B cell (primary cell): ENCODE results near the gene ABCA2. TPM values are rescaled to one million over a fixed set of nuclear protein-coding genes. Genes with fewer than 3 reads are reported as not detected.

Experiments used
- ATAC-seq: fragments of 200-7000 bp; cut with Tn5 transposase; one replicate; pipeline ENCODE4 v1.10.0; 2021; ENCODE audit warnings: low read depth, mild to moderate bottlenecking, moderate number of reproducible peaks, moderate library complexity
- CTCF ChIA-PET: fragments of 350-600 bp; sonication (Branson Sonifier 250); formaldehyde crosslinking; loops from one replicate; lab custom pipeline; 2021; ENCODE audit warnings: antibody characterized with exemption, inconsistent platforms; lab: Charles Lee
- POLR2A ChIA-PET: fragments of 350-600 bp; sonication (Branson Sonifier 250); formaldehyde crosslinking; loops from one replicate; lab custom pipeline; 2021; ENCODE audit warnings: antibody characterized with exemption; lab: Charles Lee
- DNase-seq: peaks from one replicate; pipeline ENCODE4 v3.0.0; 2013
- H2AFZ ChIP-seq: 2 replicates; pipeline ENCODE4 v1.6.1; 2012; ENCODE audit warnings: mild to moderate bottlenecking, low read depth, low read length; ENCODE audit not compliant: insufficient read depth, poor library complexity, severe bottlenecking
- H3K27ac ChIP-seq, 2 donors: 1 replicate in 1 of 2; 2 replicates in 1 of 2; pipeline ENCODE4 v1.5.1; 2012 to 2013; ENCODE audit warnings: low read length in 2 of 2, mild to moderate bottlenecking in 2 of 2, moderate library complexity in 1 of 2
- H3K27me3 ChIP-seq, 4 experiments: fragments of 200-600 bp in 1 of 4; sonication (generic) in 1 of 4; replicated peaks in 1 of 4; 1 replicate in 2 of 4; 2 replicates in 2 of 4; pipeline versions ENCODE4 v1.6.1 to v1.7.0; 2013 to 2016; ENCODE audit warnings: low read length in 3 of 4, mild to moderate bottlenecking in 2 of 4, mixed read lengths in 1 of 4, moderate library complexity in 1 of 4; ENCODE audit not compliant: insufficient read depth in 4 of 4, control insufficient read depth in 3 of 4; ENCODE audit errors: control extremely low read depth in 1 of 4
- H3K36me3 ChIP-seq, 2 experiments: replicated peaks in 1 of 2; 1 replicate in 1 of 2; 2 replicates in 1 of 2; pipeline versions ENCODE4 v1.6.1 to v1.7.1; 2013; ENCODE audit warnings: low read length in 1 of 2; ENCODE audit not compliant: insufficient read depth in 2 of 2, control insufficient read depth in 1 of 2; ENCODE audit errors: control extremely low read depth in 1 of 2, extremely low read depth in 1 of 2
- H3K4me1 ChIP-seq, 2 donors: fragments of 200-600 bp in 1 of 2; sonication (generic) in 1 of 2; 1 replicate in 1 of 2; 2 replicates in 1 of 2; pipeline versions ENCODE4 v1.5.1 to v1.6.1; 2013 to 2017; ENCODE audit warnings: low read length in 2 of 2; ENCODE audit not compliant: control insufficient read depth in 2 of 2, insufficient read depth in 2 of 2
- H3K4me2 ChIP-seq: replicated peaks from 2 replicates; pipeline ENCODE3; 2012; ENCODE audit warnings: mild to moderate bottlenecking, low read depth, low read length; ENCODE audit not compliant: poor library complexity, severe bottlenecking
- H3K4me3 ChIP-seq, 5 experiments: fragments of 200-600 bp in 1 of 5; sonication (generic) in 1 of 5; 1 replicate in 3 of 5; 2 replicates in 2 of 5; pipeline versions ENCODE4 v1.5.1 to v1.7.0; 2011 to 2016; ENCODE audit warnings: low read length in 4 of 5, mild to moderate bottlenecking in 4 of 5, low read depth in 2 of 5, control low read depth in 1 of 5, moderate library complexity in 1 of 5; ENCODE audit not compliant: insufficient read depth in 1 of 5; ENCODE audit errors: control extremely low read depth in 1 of 5, extremely low read depth in 1 of 5
- H3K79me2 ChIP-seq: fragments of 200-600 bp; sonication (generic); one replicate; pipeline ENCODE4 v1.6.0; 2016; ENCODE audit warnings: low read length; ENCODE audit not compliant: control insufficient read depth, insufficient read depth
- H3K9ac ChIP-seq: fragments of 200-600 bp; sonication (generic); 2 replicates; pipeline ENCODE4 v1.6.1; 2017; ENCODE audit warnings: mild to moderate bottlenecking, low read length, moderate library complexity
- H3K9me3 ChIP-seq, 3 donors: one replicate each; pipeline versions ENCODE4 v1.6.1 to v1.7.1; 2013; ENCODE audit warnings: low read length in 2 of 3; ENCODE audit not compliant: control insufficient read depth in 2 of 3, insufficient read depth in 1 of 3; ENCODE audit errors: control extremely low read depth in 1 of 3
- H4K20me1 ChIP-seq: 2 replicates; pipeline ENCODE4 v1.6.0; 2012; ENCODE audit warnings: mild to moderate bottlenecking, low read length; ENCODE audit not compliant: insufficient read depth, control insufficient read depth, poor library complexity, severe bottlenecking
- H3K27ac Mint-ChIP-seq: one replicate; pipeline ENCODE4 v1.8.0; 2021; ENCODE audit warnings: mixed read lengths
- H3K27me3 Mint-ChIP-seq: one replicate; pipeline ENCODE4 v1.8.0; 2021; ENCODE audit warnings: mixed read lengths
- H3K4me1 Mint-ChIP-seq: one replicate; pipeline ENCODE4 v1.8.0; 2021; ENCODE audit warnings: mixed read lengths
- H3K4me3 Mint-ChIP-seq: one replicate; pipeline ENCODE4 v1.8.0; 2021; ENCODE audit warnings: mixed read lengths
- H3K9me3 Mint-ChIP-seq: one replicate; pipeline ENCODE4 v1.8.0; 2022; ENCODE audit warnings: mixed read lengths; ENCODE audit not compliant: insufficient read depth
- CTCF ChIP-seq: fragments of 200-600 bp; IDR thresholded peaks from one replicate; pipeline ENCODE4 v1.8.0; 2022; ENCODE audit warnings: antibody characterized with exemption, mild to moderate bottlenecking
- EZH2 ChIP-seq: IDR thresholded peaks from 2 replicates; pipeline ENCODE4 v1.6.1; 2012; ENCODE audit warnings: borderline replicate concordance, low read depth, mild to moderate bottlenecking, moderate library complexity, low read length; ENCODE audit not compliant: insufficient read depth, poor library complexity, severe bottlenecking
- WGBS: methylation state at CpG from one replicate; pipeline ENCODE4 v1.1.5; 2013; ENCODE audit warnings: missing lambda C conversion rate; ENCODE audit not compliant: insufficient coverage; 5-methylcytosine and 5-hydroxymethylcytosine counted together
- intact Hi-C: fragments of 100-400 bp; cut with micrococcal nuclease; formaldehyde crosslinking; loops from one replicate; pipeline ENCODE4 v1.10.0; 2022
- polyA plus RNA-seq: library from polyadenylated mRNA; depleted of rRNA; stranded (reverse); fragments of >200 nt; gene quantifications from 2 replicates; pipeline ENCODE4 v1.2.3, GENCODE V29; 2012
- total RNA-seq, 2 donors: library from RNA; stranded (reverse); fragments of 120-200 nt in 1 of 2; gene quantifications; 1 replicate in 1 of 2; 2 replicates in 1 of 2; pipeline versions ENCODE4 v1.2.3 to v1.2.4, GENCODE V29; 2013 to 2022

Gene ABCA2
- total and polyA plus RNA-seq, 2 donors (not counting 1 experiment from before 2014, with no cell fraction given): 30.7 to 61.1 TPM

- no peak overlapping the region for H3K4me3 Mint-ChIP-seq
- CTCF ChIA-PET: no interaction called here
- H4K20me1 ChIP-seq: no peaks in the 10 kb centered on the region
- POLR2A ChIA-PET: no interaction called here
- no peaks in the 10 kb centered on the region for H3K9me3 Mint-ChIP-seq
- no peak for DNase-seq
- H3K9ac ChIP-seq: no peak overlapping the region
- no peaks in the 10 kb centered on the region for H3K4me1 ChIP-seq
- no peaks in the 10 kb centered on the region for H3K4me1 Mint-ChIP-seq
- H3K4me2 ChIP-seq: no peak overlapping the region
- ATAC-seq: no peak
- H3K36me3 ChIP-seq: peaks cover 1 to 5% of the 10 kb centered on the region in 2 experiments
- no peak overlapping the region for H3K27ac ChIP-seq
- no peak overlapping the region for H3K27ac Mint-ChIP-seq
- WGBS: 95% methylated on average over 55 of the region's 67 CpGs
- no peak overlapping the region for H3K4me3 ChIP-seq
- no peaks in the 10 kb centered on the region for H3K27me3 Mint-ChIP-seq
- no peak overlapping the region for H2AFZ ChIP-seq
- no peaks in the 10 kb centered on the region for H3K79me2 ChIP-seq
- no peaks in the 10 kb centered on the region for H3K27me3 ChIP-seq
- intact Hi-C loops: no loop called here
- TF ChIP-seq CTCF (no peak), EZH2 (no peak)
- H3K9me3 ChIP-seq: no peaks in the 10 kb centered on the region
These were observed 15.1 kb downstream of the ABCA2 start for GRCh38 chr9:137012694-137013570.
